HUES6 (cell line): ENCODE measurements around the gene CCDC177.

Experiments
- H3K27ac ChIP-seq: 2 replicates; pipeline ENCODE4 v1.7.0; 2013; ENCODE audit warnings: low read depth, mild to moderate bottlenecking, low read length, inconsistent platforms
- H3K27me3 ChIP-seq: 2 replicates; pipeline ENCODE4 v1.6.1; 2013; ENCODE audit warnings: low read length; ENCODE audit not compliant: control insufficient read depth, insufficient read depth
- H3K36me3 ChIP-seq: 2 replicates; pipeline ENCODE4 v1.6.1; 2013; ENCODE audit warnings: low read length; ENCODE audit not compliant: control insufficient read depth, insufficient read depth
- H3K4me1 ChIP-seq: 2 replicates; pipeline ENCODE4 v1.6.1; 2013; ENCODE audit warnings: low read length; ENCODE audit not compliant: control insufficient read depth, insufficient read depth
- H3K4me3 ChIP-seq: 2 replicates; pipeline ENCODE4 v1.5.1; 2013; ENCODE audit warnings: low read depth, low read length
- H3K9ac ChIP-seq: one replicate; pipeline ENCODE4 v1.6.1; 2013; ENCODE audit warnings: mild to moderate bottlenecking, low read length
- H3K9me3 ChIP-seq: 2 replicates; pipeline ENCODE4 v1.6.1; 2013; ENCODE audit warnings: low read depth, low read length; ENCODE audit not compliant: control insufficient read depth, insufficient read depth

CCDC177 gene

GRCh38 chr14:69529563-69529962, 45.1 kb downstream of the CCDC177 start:
- H3K27me3 ChIP-seq: no peaks in the 10 kb centered on the region; the same call in 1 of the 2 replicates
- H3K4me3 ChIP-seq: no peak overlapping the region

GRCh38 chr14:69528930-69529329, 45.7 kb downstream of the CCDC177 start:
- H3K27ac ChIP-seq: no peak overlapping the region
- no peaks in the 10 kb centered on the region for H3K36me3 ChIP-seq
- peaks cover 2% of the 10 kb centered on the region for H3K27me3 ChIP-seq
- H3K9me3 ChIP-seq: no peaks in the 10 kb centered on the region
- no peak overlapping the region for H3K9ac ChIP-seq
- H3K4me1 ChIP-seq: no peaks in the 10 kb centered on the region; the same call in 1 of the 2 replicates
- H3K4me3 ChIP-seq: no peak overlapping the region

More at GRCh38 chr14:69529563-69529962, 45.1 kb downstream of the CCDC177 start:
- H3K4me1 ChIP-seq: no peaks in the 10 kb centered on the region; the same call in 1 of the 2 replicates
- H3K9me3 ChIP-seq: no peaks in the 10 kb centered on the region
- H3K36me3 ChIP-seq: no peaks in the 10 kb centered on the region
- H3K9ac ChIP-seq: no peak overlapping the region
- H3K27ac ChIP-seq: no peak overlapping the region

- H3K36me3 ChIP-seq: no peaks in the 10 kb centered on the region
- peaks cover 3% of the 10 kb centered on the region for H3K27me3 ChIP-seq
- no peak overlapping the region for H3K9ac ChIP-seq
- no peaks in the 10 kb centered on the region; the same call in 1 of the 2 replicates for H3K4me1 ChIP-seq
- no peaks in the 10 kb centered on the region for H3K9me3 ChIP-seq
- no peak overlapping the region for H3K27ac ChIP-seq
- no peak overlapping the region for H3K4me3 ChIP-seq
Measured at GRCh38 chr14:69528143-69528542, 46.5 kb downstream of the CCDC177 start.

GRCh38 chr14:69527635-69528034, 47.0 kb downstream of the CCDC177 start:
- no peak overlapping the region for H3K9ac ChIP-seq
- H3K4me3 ChIP-seq: no peak overlapping the region
- no peaks in the 10 kb centered on the region for H3K9me3 ChIP-seq
- H3K4me1 ChIP-seq: no peaks in the 10 kb centered on the region; the same call in 1 of the 2 replicates
- peaks cover 3% of the 10 kb centered on the region for H3K27me3 ChIP-seq
- H3K27ac ChIP-seq: no peak overlapping the region
- no peaks in the 10 kb centered on the region for H3K36me3 ChIP-seq

- peaks cover 3% of the 10 kb centered on the region for H3K27me3 ChIP-seq
Measured at GRCh38 chr14:69525896-69526295, 48.8 kb downstream of the CCDC177 start.

GRCh38 chr14:69522026-69522425, 52.6 kb downstream of the CCDC177 start:
- Histone ChIP-seq H3K9me3 (no peaks in the 10 kb centered on the region), H3K27ac (no peak overlapping the region), H3K9ac (no peak overlapping the region), H3K36me3 (no peaks in the 10 kb centered on the region), H3K4me3 (no peak overlapping the region), H3K4me1 (peaks cover 12% of the 10 kb centered on the region), H3K27me3 (peaks cover 3% of the 10 kb centered on the region; the same call in 1 of the 2 replicates)

More at GRCh38 chr14:69525896-69526295, 48.8 kb downstream of the CCDC177 start:
- Histone ChIP-seq H3K4me3 (no peak overlapping the region), H3K36me3 (no peaks in the 10 kb centered on the region), H3K4me1 (no peaks in the 10 kb centered on the region), H3K27ac (no peak overlapping the region), H3K9ac (no peak overlapping the region), H3K9me3 (no peaks in the 10 kb centered on the region)
